ENCODE measurements around the gene HSPA1L. TPM values are rescaled to one million over a fixed set of nuclear protein-coding genes. Genes with fewer than 3 reads are reported as not detected.
A peak's percentile ranks its signal among the peaks of the same experiment; 100 is the strongest.

The HSPA1L gene
- total RNA-seq, 2 experiments from 2014 or later: 1.7 to 1.8 TPM

DNA sequence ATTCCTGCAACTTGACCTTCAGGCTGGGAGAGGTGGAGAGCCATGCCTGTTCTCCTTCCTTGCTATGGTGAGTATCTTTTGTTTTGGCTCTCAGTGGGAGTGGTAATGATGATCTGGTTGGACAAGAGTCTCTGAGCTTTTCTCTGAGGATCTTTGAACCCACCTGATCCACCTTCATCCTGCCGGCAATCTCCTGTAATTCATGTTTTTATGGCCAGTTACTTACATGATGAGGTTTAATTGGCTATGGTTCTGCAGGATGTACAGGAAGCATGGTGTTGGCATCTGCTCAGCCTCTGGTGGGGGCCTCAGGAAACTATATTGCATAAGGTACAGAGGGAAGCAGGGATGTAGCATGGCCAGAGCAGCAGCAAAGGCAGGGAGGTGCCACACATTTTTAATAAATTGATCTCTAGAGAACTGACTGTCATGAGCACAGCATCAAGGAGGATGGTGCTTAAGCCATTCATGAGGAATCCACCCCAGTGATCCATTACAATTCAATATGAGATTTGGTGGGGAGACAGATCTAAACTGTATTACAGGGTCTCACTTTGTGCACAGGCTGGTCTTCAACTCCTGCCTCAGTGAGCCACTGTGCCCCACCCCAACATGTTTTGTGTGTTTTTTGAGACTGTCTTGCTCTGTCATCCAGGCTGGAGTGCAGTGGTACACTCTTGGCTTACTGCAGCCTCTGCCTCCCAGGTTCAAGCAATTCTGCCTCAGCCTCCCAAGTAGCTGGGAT, 22.5 kb upstream of the HSPA1L start:
- POLR2A ChIA-PET: interaction anchor here (0.6 to 3.6 kb wide), 8 partner anchors 11 to 185 kb away, joined by 3 to 36 read pairs (median 5); partner anchors contain the start of genes ABHD16A, BAG6, DDAH2 and NEU1
- Mint-ChIP-seq H3K36me3 (ENCODE audit: low read depth) (peaks cover 71% of the 10 kb centered on the region), H3K9me3 (no peaks in the 10 kb centered on the region), H3K27ac (peak overlapping the region; percentile 98), H3K4me3 (peak overlapping the region; percentile 96), H3K4me1 (ENCODE audit: low read depth) (peaks cover 44% of the 10 kb centered on the region), H3K27me3 (no peaks in the 10 kb centered on the region)
- no peaks in the 10 kb centered on the region for H3K9me3 ChIP-seq (ENCODE audit: control insufficient read depth in 1 of 2, insufficient read depth in 1 of 2, low read length in 2 of 2)
- H3K4me1 ChIP-seq (ENCODE audit: insufficient read depth, low read length): peaks cover 48% of the 10 kb centered on the region
- H3K27ac ChIP-seq (ENCODE audit: low read depth in 1 of 2, low read length in 2 of 2): peak overlapping the region; percentile 38 to 97
- intact Hi-C loops (cut with DNase I, micrococcal nuclease): loop anchor here in 1 of 2 experiments (10.0 kb wide), 1 partner anchor 253 kb away; the partner anchor contains the start of genes LST1 and LTB
- TF ChIP-seq, protein P1, sequence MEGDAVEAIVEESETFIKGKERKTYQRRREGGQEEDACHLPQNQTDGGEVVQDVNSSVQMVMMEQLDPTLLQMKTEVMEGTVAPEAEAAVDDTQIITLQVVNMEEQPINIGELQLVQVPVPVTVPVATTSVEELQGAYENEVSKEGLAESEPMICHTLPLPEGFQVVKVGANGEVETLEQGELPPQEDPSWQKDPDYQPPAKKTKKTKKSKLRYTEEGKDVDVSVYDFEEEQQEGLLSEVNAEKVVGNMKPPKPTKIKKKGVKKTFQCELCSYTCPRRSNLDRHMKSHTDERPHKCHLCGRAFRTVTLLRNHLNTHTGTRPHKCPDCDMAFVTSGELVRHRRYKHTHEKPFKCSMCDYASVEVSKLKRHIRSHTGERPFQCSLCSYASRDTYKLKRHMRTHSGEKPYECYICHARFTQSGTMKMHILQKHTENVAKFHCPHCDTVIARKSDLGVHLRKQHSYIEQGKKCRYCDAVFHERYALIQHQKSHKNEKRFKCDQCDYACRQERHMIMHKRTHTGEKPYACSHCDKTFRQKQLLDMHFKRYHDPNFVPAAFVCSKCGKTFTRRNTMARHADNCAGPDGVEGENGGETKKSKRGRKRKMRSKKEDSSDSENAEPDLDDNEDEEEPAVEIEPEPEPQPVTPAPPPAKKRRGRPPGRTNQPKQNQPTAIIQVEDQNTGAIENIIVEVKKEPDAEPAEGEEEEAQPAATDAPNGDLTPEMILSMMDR (IDR thresholded peaks at IDR 0.05): no peak
- ATAC-seq (ENCODE audit: poor library complexity): no peak
- H3K36me3 ChIP-seq (ENCODE audit: insufficient read depth, low read length): peaks cover 54% of the 10 kb centered on the region
- H3K4me3 ChIP-seq (ENCODE audit: low read length): peak overlapping the region; percentile 94
- H3K27me3 ChIP-seq (ENCODE audit: control insufficient read depth in 1 of 2, insufficient read depth in 2 of 2, low read length in 2 of 2): no peaks in the 10 kb centered on the region
- DNase-seq: no peak
- CTCF ChIA-PET: interaction anchor here (1.3 to 2.2 kb wide), 2 partner anchors 10 to 26 kb away, joined by 3 to 6 read pairs; partner anchors contain the start of gene HSPA1B

DNA sequence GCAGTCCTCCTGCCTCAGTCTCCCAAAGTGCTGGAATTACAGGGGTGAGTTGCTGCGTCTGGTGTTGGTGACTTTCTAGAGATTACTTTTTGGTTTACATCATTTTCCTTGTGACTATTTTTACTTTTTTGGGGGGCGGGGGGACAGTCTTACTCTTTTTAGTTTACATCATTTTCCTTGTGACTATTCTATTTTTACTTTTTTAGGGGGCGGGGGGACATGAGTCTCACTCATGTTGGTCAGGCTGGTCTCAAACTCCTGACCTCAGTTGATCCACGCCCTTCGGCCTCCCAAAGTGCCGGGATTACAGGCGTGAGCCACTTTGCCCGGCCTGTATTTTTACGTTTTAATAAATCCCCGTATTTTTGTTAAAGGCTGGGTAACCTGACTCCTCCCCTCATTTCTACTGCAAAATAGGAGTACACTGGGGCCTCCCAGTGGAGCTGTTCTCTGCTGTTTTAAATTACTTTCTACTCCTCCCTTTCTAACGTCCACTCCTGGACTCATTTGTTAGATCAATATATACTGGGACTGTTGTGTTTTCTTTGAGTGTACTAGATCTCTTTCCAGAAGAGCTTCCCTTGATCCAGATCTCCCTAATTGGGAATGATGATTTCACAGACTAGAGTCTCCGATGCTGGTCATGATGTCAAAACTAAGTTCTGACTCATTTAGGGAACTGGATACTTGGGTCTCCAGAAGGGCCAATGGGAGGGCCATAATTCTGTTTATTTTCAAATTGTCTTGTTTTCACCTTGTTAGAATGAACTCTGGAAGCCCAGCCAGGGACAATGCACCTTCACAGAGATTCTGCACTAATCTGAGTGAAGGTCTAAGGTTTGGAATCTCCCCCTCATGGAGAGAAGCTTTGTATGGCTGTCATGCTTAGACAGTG, 21.6 kb upstream of the HSPA1L start:
- H3K36me3 ChIP-seq (ENCODE audit: insufficient read depth, low read length): peaks cover 50% of the 10 kb centered on the region
- H3K4me3 Mint-ChIP-seq: peak overlapping the region; percentile 96
- peak overlapping the region; percentile 98 for H3K27ac Mint-ChIP-seq
- peak overlapping the region; percentile 94 for H3K4me3 ChIP-seq (ENCODE audit: low read length)
- H3K9me3 Mint-ChIP-seq: no peaks in the 10 kb centered on the region
- H3K4me1 Mint-ChIP-seq (ENCODE audit: low read depth): peaks cover 44% of the 10 kb centered on the region
- peak in 3 of 14 experiments; percentile 43 to 57 (median 57) for DNase-seq
- TF ChIP-seq, protein P1 (IDR thresholded peaks at IDR 0.05): no peak
- no peaks in the 10 kb centered on the region for H3K27me3 Mint-ChIP-seq
- H3K27ac ChIP-seq (ENCODE audit: low read depth in 1 of 2, low read length in 2 of 2): peak overlapping the region; percentile 38 to 97
- intact Hi-C loops (cut with DNase I, micrococcal nuclease): loop anchor here in 1 of 2 experiments (10.0 kb wide), 1 partner anchor 252 kb away; the partner anchor contains the start of genes LST1 and LTB
- CTCF ChIA-PET: interaction anchor here (1.2 to 1.3 kb wide), 2 partner anchors 9 to 55 kb away, joined by 3 to 7 read pairs; partner anchors contain the start of gene HSPA1B
- H3K36me3 Mint-ChIP-seq (ENCODE audit: low read depth): peaks cover 71% of the 10 kb centered on the region
- H3K9me3 ChIP-seq (ENCODE audit: control insufficient read depth in 1 of 2, insufficient read depth in 1 of 2, low read length in 2 of 2): no peaks in the 10 kb centered on the region
- H3K4me1 ChIP-seq (ENCODE audit: insufficient read depth, low read length): peaks cover 51% of the 10 kb centered on the region
- H3K27me3 ChIP-seq (ENCODE audit: control insufficient read depth in 1 of 2, insufficient read depth in 2 of 2, low read length in 2 of 2): no peaks in the 10 kb centered on the region
- ATAC-seq (ENCODE audit: poor library complexity): peak; percentile 45
- POLR2A ChIA-PET: interaction anchor here (0.6 to 3.6 kb wide), 9 partner anchors 10 to 184 kb away, joined by 3 to 36 read pairs (median 5); partner anchors contain the start of genes ABHD16A, BAG6, DDAH2 and HSPA1B

DNA sequence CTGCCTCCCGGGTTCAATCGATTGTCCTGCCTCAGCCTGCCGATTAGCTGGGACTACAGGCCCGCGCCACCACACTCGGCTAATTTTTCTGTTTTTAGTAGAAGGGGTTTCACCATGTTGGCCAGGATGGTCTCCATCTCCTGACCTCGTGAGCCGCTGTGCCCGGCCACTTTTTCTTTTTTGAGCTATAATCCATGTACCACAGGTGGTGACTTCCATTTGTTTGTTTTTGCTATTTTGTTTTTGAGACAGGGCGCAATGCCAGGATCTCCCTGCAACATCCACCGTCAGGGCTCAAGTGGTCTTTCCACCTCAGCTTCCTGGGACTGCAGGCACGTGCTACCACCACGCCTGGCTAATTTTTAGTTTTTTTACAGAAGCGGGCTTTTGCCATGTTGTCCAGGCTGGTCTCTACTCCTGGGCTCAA, 21.0 kb upstream of the HSPA1L start:
- peak overlapping the region; percentile 96 for H3K4me3 Mint-ChIP-seq
- no peaks in the 10 kb centered on the region for H3K9me3 Mint-ChIP-seq
- H3K27ac Mint-ChIP-seq: peak overlapping the region; percentile 98
- no peaks in the 10 kb centered on the region for H3K27me3 Mint-ChIP-seq
- H3K27me3 ChIP-seq (ENCODE audit: control insufficient read depth in 1 of 2, insufficient read depth in 2 of 2, low read length in 2 of 2): no peaks in the 10 kb centered on the region
- peak overlapping the region; percentile 94 for H3K4me3 ChIP-seq (ENCODE audit: low read length)
- H3K9me3 ChIP-seq (ENCODE audit: control insufficient read depth in 1 of 2, insufficient read depth in 1 of 2, low read length in 2 of 2): no peaks in the 10 kb centered on the region
- intact Hi-C loops (cut with DNase I, micrococcal nuclease): loop anchor here in 1 of 2 experiments (10.0 kb wide), 1 partner anchor 251 kb away; the partner anchor contains the start of genes LST1 and LTB
- peaks cover 46% of the 10 kb centered on the region for H3K4me1 Mint-ChIP-seq (ENCODE audit: low read depth)
- H3K36me3 Mint-ChIP-seq (ENCODE audit: low read depth): peaks cover 66% of the 10 kb centered on the region
- CTCF ChIA-PET: interaction anchor here (0.6 to 1.3 kb wide), 4 partner anchors 9 to 1024 kb away, joined by 3 to 7 read pairs (median 3); partner anchors contain the start of gene HSPA1B
- TF ChIP-seq, protein P1 (IDR thresholded peaks at IDR 0.05): no peak
- POLR2A ChIA-PET: interaction anchor here (0.6 to 3.6 kb wide), 12 partner anchors 9 to 263 kb away, joined by 3 to 36 read pairs (median 4); partner anchors contain the start of genes ABHD16A, BAG6, C6orf47 and DDAH2
- peaks cover 46% of the 10 kb centered on the region for H3K36me3 ChIP-seq (ENCODE audit: insufficient read depth, low read length)
- peaks cover 57% of the 10 kb centered on the region for H3K4me1 ChIP-seq (ENCODE audit: insufficient read depth, low read length)
- ATAC-seq (ENCODE audit: poor library complexity) (no peak), DNase-seq (peak in 1 of 14 experiments; percentile 23)
- H3K27ac ChIP-seq (ENCODE audit: low read depth in 1 of 2, low read length in 2 of 2): peak overlapping the region; percentile 38 to 97
